MG63 (cell line): ENCODE results near the gene ZSCAN31. TPM values are rescaled to one million over a fixed set of nuclear protein-coding genes. Genes with fewer than 3 reads are reported as not detected.
A peak's percentile ranks its signal among the peaks of the same experiment; 100 is the strongest.
"Not testable (repeated sequence)": the region's sequence is repeated elsewhere in the genome, so short reads cannot be mapped to it uniquely, and the experiment has no call there.

ENCODE experiments used
- DNase-seq: peaks from one replicate; pipeline ENCODE4 v3.0.0-alpha.2; 2020
- H3K27me3 ChIP-seq: fragments of 250-450 bp; sonication (Bioruptor Pico); 2 replicates; pipeline ENCODE4 v1.5.1; 2020; ENCODE audit warnings: mild to moderate bottlenecking, moderate library complexity
- H3K36me3 ChIP-seq: fragments of 250-450 bp; sonication (Bioruptor Pico); 2 replicates; pipeline ENCODE4 v1.5.1; 2020; ENCODE audit warnings: mild to moderate bottlenecking, moderate library complexity
- H3K4me3 ChIP-seq: fragments of 250-450 bp; sonication (Bioruptor Pico); 2 replicates; pipeline ENCODE4 v1.5.1; 2020; ENCODE audit warnings: mild to moderate bottlenecking, moderate library complexity
- H3K9me3 ChIP-seq: fragments of 250-450 bp; sonication (Bioruptor Pico); 2 replicates; pipeline ENCODE4 v1.5.1; 2020; ENCODE audit warnings: mild to moderate bottlenecking, moderate library complexity
- total RNA-seq: library from RNA; depleted of rRNA; stranded (reverse); fragments of >200 nt; shearing (Covaris generic); gene quantifications from 2 replicates; pipeline ENCODE4 v1.2.3, GENCODE V29; 2014; ENCODE audit warnings: low replicate concordance

Gene ZSCAN31
- total RNA-seq, 1 experiment from 2014 or later = 26.2 TPM

GRCh38 chr6:28335040-28335563 is 846 bp downstream of the ZSCAN31 start:
- no peak for DNase-seq
- peak overlapping the region; percentile 57 for H3K4me3 ChIP-seq
- no peaks in the 10 kb centered on the region for H3K9me3 ChIP-seq
- no peaks in the 10 kb centered on the region for H3K27me3 ChIP-seq
- H3K36me3 ChIP-seq = no peaks in the 10 kb centered on the region

- Histone ChIP-seq H3K36me3 (no peaks in the 10 kb centered on the region), H3K4me3 (no peak overlapping the region), H3K9me3 (no peaks in the 10 kb centered on the region), H3K27me3 (no peaks in the 10 kb centered on the region)
- DNase-seq = no peak
Observed at GRCh38 chr6:28334286-28335039, 1.5 kb downstream of the ZSCAN31 start.

GRCh38 chr6:28333599-28334018 is 2.3 kb downstream of the ZSCAN31 start:
- Histone ChIP-seq H3K27me3 (no peaks in the 10 kb centered on the region), H3K36me3 (no peaks in the 10 kb centered on the region), H3K4me3 (no peak overlapping the region), H3K9me3 (no peaks in the 10 kb centered on the region)
- DNase-seq = no peak

- H3K27me3 ChIP-seq = no peaks in the 10 kb centered on the region
- no peaks in the 10 kb centered on the region for H3K36me3 ChIP-seq
- no peak overlapping the region for H3K4me3 ChIP-seq
- no peak for DNase-seq
- no peaks in the 10 kb centered on the region for H3K9me3 ChIP-seq
Observed at GRCh38 chr6:28333047-28333446, 2.9 kb downstream of the ZSCAN31 start.

GRCh38 chr6:28330041-28330440 is 5.9 kb downstream of the ZSCAN31 start:
- Histone ChIP-seq H3K27me3 (no peaks in the 10 kb centered on the region), H3K9me3 (peaks cover 2% of the 10 kb centered on the region; the same call in 1 of the 2 replicates), H3K4me3 (no peak overlapping the region), H3K36me3 (peaks cover 9% of the 10 kb centered on the region)
- no peak for DNase-seq

GRCh38 chr6:28326371-28326948 is 9.5 kb downstream of the ZSCAN31 start:
- Histone ChIP-seq H3K4me3 (no peak overlapping the region), H3K27me3 (no peaks in the 10 kb centered on the region), H3K36me3 (peaks cover 9% of the 10 kb centered on the region), H3K9me3 (peaks cover 2% of the 10 kb centered on the region; the same call in 1 of the 2 replicates)
- no peak for DNase-seq

- peaks cover 9% of the 10 kb centered on the region for H3K36me3 ChIP-seq
- H3K4me3 ChIP-seq = no peak overlapping the region
- peaks cover 2% of the 10 kb centered on the region; the same call in 1 of the 2 replicates for H3K9me3 ChIP-seq
- no peak for DNase-seq
- no peaks in the 10 kb centered on the region for H3K27me3 ChIP-seq
Observed at GRCh38 chr6:28323813-28324424, 12.0 kb downstream of the ZSCAN31 start.

- Histone ChIP-seq H3K27me3 (no peaks in the 10 kb centered on the region), H3K36me3 (peaks cover 9% of the 10 kb centered on the region), H3K4me3 (no peak overlapping the region), H3K9me3 (peaks cover 2% of the 10 kb centered on the region; the same call in 1 of the 2 replicates)
- no peak for DNase-seq
Observed at GRCh38 chr6:28322661-28323060, 13.3 kb downstream of the ZSCAN31 start.

- not testable (repeated sequence) for DNase-seq
Observed at GRCh38 chr6:28317866-28318265, 18.1 kb downstream of the ZSCAN31 start.

GRCh38 chr6:28315628-28316027 is 20.3 kb downstream of the ZSCAN31 start:
- Histone ChIP-seq H3K4me3 (no peak overlapping the region), H3K27me3 (no peaks in the 10 kb centered on the region), H3K9me3 (no peaks in the 10 kb centered on the region), H3K36me3 (no peaks in the 10 kb centered on the region)
- peak; percentile 19 for DNase-seq

More at GRCh38 chr6:28317866-28318265, 18.1 kb downstream of the ZSCAN31 start:
- not testable (repeated sequence) for H3K36me3 ChIP-seq, H3K4me3 ChIP-seq, H3K9me3 ChIP-seq, H3K27me3 ChIP-seq

GRCh38 chr6:28312939-28313338 is 23.0 kb downstream of the ZSCAN31 start:
- Histone ChIP-seq H3K4me3 (no peak overlapping the region), H3K36me3 (no peaks in the 10 kb centered on the region), H3K9me3 (no peaks in the 10 kb centered on the region), H3K27me3 (no peaks in the 10 kb centered on the region)
- DNase-seq = no peak

- H3K9me3 ChIP-seq = no peaks in the 10 kb centered on the region
- H3K36me3 ChIP-seq = no peaks in the 10 kb centered on the region
- no peak overlapping the region for H3K4me3 ChIP-seq
- no peak for DNase-seq
- H3K27me3 ChIP-seq = no peaks in the 10 kb centered on the region
Observed at GRCh38 chr6:28311139-28311823, 24.7 kb downstream of the ZSCAN31 start.

GRCh38 chr6:28306363-28306762 is 29.6 kb downstream of the ZSCAN31 start:
- not testable (repeated sequence) for H3K36me3 ChIP-seq, DNase-seq, H3K9me3 ChIP-seq, H3K27me3 ChIP-seq, H3K4me3 ChIP-seq

- Histone ChIP-seq H3K36me3 (no peaks in the 10 kb centered on the region), H3K9me3 (no peaks in the 10 kb centered on the region), H3K27me3 (no peaks in the 10 kb centered on the region), H3K4me3 (no peak overlapping the region)
- no peak for DNase-seq
Observed at GRCh38 chr6:28303570-28303969, 32.4 kb downstream of the ZSCAN31 start.

- H3K4me3 ChIP-seq = no peak overlapping the region
- no peaks in the 10 kb centered on the region for H3K9me3 ChIP-seq
- H3K36me3 ChIP-seq = no peaks in the 10 kb centered on the region
- no peak for DNase-seq
- H3K27me3 ChIP-seq = no peaks in the 10 kb centered on the region
Observed at GRCh38 chr6:28296520-28297060, 39.4 kb downstream of the ZSCAN31 start.

GRCh38 chr6:28295326-28295725 is 40.6 kb downstream of the ZSCAN31 start:
- Histone ChIP-seq H3K4me3 (no peak overlapping the region), H3K9me3 (no peaks in the 10 kb centered on the region), H3K27me3 (no peaks in the 10 kb centered on the region), H3K36me3 (no peaks in the 10 kb centered on the region)
- no peak for DNase-seq

GRCh38 chr6:28291573-28291972 is 44.4 kb downstream of the ZSCAN31 start:
- DNase-seq = no peak
- H3K36me3 ChIP-seq = peaks cover 13% of the 10 kb centered on the region
- H3K4me3 ChIP-seq = no peak overlapping the region

More at GRCh38 chr6:28291573-28291972, 44.4 kb downstream of the ZSCAN31 start:
- no peaks in the 10 kb centered on the region for H3K9me3 ChIP-seq
- H3K27me3 ChIP-seq = no peaks in the 10 kb centered on the region
